HG02938 (cell line): ENCODE measurements around the gene IRAK1.

ENCODE experiments used
- ATAC-seq: cut with Tn5 transposase; IDR thresholded peaks from one replicate; pipeline ENCODE4 v1.9.1; 2021; ENCODE audit warnings: mild to moderate bottlenecking, moderate library complexity; ENCODE audit not compliant: unreplicated experiment

IRAK1 gene

GRCh38 chrX:154043003-154043763, 23.5 kb upstream of the IRAK1 start:
- ATAC-seq: no peak

GRCh38 chrX:154040863-154041262, 21.2 kb upstream of the IRAK1 start:
- ATAC-seq: no peak

GRCh38 chrX:154040307-154040756, 20.6 kb upstream of the IRAK1 start:
- ATAC-seq: no peak

GRCh38 chrX:154039577-154039976, 19.9 kb upstream of the IRAK1 start:
- ATAC-seq: no peak

- no peak for ATAC-seq
These were observed 19.0 kb upstream of the IRAK1 start for GRCh38 chrX:154038656-154039055.

- ATAC-seq: no peak
These were observed 18.1 kb upstream of the IRAK1 start for GRCh38 chrX:154037754-154038153.

- ATAC-seq: no peak
These were observed 16.8 kb upstream of the IRAK1 start for GRCh38 chrX:154036513-154036912.

- no peak for ATAC-seq
These were observed 14.1 kb upstream of the IRAK1 start for GRCh38 chrX:154033848-154034247.

- ATAC-seq: no peak
These were observed 13.0 kb upstream of the IRAK1 start for GRCh38 chrX:154032653-154033052.

GRCh38 chrX:154032160-154032559, 12.5 kb upstream of the IRAK1 start:
- no peak for ATAC-seq

GRCh38 chrX:154030715-154031305, 11.1 kb upstream of the IRAK1 start:
- ATAC-seq: no peak

- no peak for ATAC-seq
These were observed 10.6 kb upstream of the IRAK1 start for GRCh38 chrX:154030266-154030665.

- no peak for ATAC-seq
These were observed 9.7 kb upstream of the IRAK1 start for GRCh38 chrX:154029439-154029838.

- ATAC-seq: no peak
These were observed 8.9 kb upstream of the IRAK1 start for GRCh38 chrX:154028502-154029184.

- ATAC-seq: no peak
These were observed 8.3 kb upstream of the IRAK1 start for GRCh38 chrX:154027986-154028385.

- ATAC-seq: no peak
These were observed 7.3 kb upstream of the IRAK1 start for GRCh38 chrX:154027022-154027402.

GRCh38 chrX:154026136-154027021, 6.7 kb upstream of the IRAK1 start:
- ATAC-seq: no peak

GRCh38 chrX:154025230-154025629, 5.5 kb upstream of the IRAK1 start:
- no peak for ATAC-seq

- no peak for ATAC-seq
These were observed 4.6 kb upstream of the IRAK1 start for GRCh38 chrX:154024271-154024670.

GRCh38 chrX:154023276-154024000, 3.7 kb upstream of the IRAK1 start:
- no peak for ATAC-seq
